HG02943 (cell line): Measurements from ENCODE around the gene PTH2.
"Not testable (repeated sequence)": the region's sequence is repeated elsewhere in the genome, so short reads cannot be mapped to it uniquely, and the experiment has no call there.

Experiments used
- ATAC-seq: cut with Tn5 transposase; IDR thresholded peaks from one replicate; pipeline ENCODE4 v1.9.1; 2021; ENCODE audit warnings: mild to moderate bottlenecking, low read depth, moderate library complexity; ENCODE audit not compliant: unreplicated experiment

PTH2 gene, protein sequence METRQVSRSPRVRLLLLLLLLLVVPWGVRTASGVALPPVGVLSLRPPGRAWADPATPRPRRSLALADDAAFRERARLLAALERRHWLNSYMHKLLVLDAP

DNA sequence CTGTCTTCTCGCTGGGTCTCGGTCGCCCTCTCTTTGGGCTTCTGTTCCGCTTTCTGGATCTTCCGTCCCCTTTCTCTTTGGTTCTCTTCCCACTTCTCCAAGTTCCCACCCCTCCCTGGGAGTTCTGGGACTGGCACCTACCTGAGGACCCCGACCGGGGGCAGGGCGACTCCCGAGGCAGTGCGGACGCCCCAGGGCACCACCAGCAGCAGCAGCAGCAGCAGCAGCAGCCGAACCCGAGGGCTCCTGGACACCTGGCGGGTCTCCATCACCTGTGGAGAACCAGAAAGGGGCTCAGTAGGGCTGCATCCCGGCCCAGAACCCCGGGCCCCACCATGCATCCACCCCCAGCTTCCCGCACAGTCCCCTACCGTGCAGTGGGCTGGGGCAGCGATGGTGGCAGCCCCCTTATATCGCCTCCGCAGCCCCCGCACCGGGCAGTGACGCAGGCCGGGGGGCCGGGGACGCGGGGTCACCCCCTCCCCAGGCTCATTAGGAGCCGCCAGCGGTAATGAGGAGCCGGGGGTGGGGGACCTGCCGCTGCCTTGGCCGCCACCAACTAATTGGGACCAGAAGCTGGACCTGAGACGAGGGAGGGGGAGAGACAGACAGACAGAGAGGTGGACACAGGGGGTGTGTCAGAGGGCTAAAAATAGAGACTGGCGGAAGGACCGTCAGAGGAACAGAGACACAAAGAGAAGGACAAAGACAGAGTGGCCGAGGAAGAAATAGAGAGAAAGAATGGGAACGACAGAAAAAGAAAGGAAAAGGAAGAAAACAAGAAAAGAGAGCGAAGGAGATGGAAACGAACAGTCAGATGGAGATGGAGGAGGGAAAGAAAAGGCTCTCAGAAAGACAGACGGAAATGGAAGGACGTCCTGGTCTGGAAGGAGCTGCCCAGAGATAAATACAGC, at the start of gene PTH2:
Gene PTH2, minus strand, starts transcription at position 371 of the 914 bp plus-strand sequence. Its CDS starts 102 bp downstream, at position 269.
- no peak for ATAC-seq

DNA sequence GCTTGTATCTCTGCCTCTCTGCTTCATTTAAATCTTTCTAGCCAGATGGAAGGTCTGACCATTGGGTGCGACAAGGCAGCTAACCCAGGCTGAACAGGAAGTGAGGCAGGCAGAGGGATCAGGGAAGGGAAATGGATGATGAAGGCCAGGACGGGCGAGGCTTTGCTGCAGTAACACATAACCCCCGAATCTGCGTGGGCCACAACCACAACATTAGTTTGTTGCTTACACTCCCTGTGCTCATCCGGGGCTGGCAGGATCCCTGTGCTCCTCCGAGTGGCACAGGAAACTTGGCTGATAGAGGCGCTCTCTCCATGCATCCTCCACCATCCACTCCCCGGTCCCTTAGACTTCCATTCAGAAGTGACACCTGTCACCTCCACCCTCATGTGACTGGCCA, 49.7 kb upstream of the PTH2 start:
- ATAC-seq, result no peak

DNA sequence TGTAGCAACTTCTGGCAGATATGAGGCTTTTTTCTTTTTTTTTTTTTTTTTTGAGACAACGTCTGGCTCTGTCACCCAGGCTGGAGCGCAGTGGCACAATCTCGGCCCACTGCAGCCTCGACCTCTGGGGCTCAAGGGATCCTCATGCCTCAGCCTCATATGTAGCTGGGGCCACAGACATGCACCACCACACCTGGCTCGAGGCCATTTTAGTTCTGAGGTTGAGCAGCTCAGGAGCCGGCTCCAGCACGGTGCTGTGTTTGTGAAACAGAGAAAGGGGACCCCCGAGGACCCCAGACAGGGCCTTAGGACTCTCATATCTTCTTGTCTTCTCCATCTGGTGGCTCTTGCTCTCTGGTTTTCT, 47.4 kb upstream of the PTH2 start:
- no peak for ATAC-seq

DNA sequence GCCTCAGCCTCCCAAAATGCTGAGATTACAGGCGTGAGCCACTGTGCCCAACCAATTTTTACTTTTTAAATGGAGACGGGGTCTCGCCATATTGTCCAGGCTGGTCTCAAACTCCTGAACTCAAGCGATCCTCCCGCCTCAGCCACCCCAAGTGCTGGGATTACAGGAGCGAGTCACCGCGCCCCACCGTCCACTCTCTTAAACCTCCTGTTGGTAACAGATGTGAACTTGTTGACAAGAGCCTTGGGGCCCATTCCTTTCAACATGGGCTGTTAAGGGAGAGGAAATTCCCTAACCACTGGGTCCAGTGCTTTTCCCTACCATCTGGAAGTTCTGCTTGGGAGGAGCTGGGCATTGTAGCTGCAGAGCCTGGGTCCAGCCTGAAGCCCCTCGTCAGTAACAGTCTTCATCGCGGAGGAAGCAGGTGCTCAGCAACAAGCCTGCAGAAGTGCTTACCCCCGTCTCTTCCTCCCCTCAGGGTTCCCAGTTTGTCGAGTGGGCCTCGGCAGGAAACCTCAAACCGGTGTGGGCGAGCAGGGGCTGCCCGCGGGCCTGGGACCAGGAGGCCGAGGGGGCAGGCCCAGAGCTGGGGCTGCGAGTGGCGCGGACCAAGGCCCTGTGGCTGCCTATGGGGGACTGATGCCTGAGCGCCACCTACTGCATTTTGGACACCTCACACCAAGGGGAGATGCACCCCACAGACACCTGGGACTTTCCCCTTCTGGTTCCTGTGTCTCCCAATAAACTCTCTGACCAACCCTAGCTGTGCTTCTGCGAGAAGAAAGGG, 46.8 kb upstream of the PTH2 start:
- no peak for ATAC-seq

DNA sequence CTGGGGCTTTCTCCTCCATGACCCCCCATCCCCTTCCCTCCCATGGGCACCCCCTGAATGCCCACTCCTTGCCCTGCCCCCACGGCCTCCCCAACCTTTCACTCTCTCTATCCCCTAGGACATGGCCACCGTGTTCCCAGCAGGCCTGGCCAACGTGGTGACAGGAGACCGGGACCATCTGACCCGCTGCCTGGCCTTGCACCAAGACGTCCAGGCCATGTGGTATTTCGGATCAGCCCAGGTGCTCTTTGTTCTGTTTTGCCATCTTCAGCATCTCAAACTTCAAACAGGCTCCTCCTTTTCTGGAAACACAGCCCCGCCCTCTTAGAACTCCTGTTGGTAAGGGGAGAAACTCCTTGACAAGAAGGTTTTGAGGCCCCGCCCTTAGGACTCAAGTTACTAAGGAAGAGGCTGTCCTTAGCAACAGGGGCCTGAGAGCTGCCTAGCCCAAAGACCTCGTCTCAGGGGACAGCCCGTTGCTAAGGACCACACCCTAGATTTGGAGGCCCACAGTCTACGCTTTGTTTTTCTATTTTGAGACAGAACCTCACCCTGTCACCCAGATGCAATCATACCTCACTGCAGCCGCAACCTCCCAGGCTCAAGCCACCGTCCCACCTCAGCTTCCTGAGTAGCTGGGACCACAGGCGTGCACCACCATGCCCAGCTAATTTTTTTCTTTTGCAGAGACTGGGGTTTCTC, 45.7 kb upstream of the PTH2 start:
- ATAC-seq, result peak; percentile 63

DNA sequence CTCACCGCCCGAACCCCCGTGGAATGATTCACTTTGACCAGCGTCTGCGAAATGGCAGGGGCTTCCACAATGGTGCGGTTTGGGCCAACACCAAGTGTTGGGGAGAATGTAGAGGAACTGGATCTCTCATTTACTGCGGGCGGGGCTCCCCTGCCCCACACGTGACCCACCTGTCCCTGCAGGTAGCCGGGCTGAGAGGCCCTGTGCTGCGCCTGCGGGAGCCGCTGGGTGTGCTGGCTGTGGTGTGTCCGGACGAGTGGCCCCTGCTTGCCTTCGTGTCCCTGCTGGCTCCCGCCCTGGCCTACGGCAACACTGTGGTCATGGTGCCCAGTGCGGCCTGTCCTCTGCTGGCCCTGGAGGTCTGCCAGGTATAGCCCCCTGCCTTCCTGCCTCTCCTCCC, 45.0 kb upstream of the PTH2 start:
- no peak for ATAC-seq

DNA sequence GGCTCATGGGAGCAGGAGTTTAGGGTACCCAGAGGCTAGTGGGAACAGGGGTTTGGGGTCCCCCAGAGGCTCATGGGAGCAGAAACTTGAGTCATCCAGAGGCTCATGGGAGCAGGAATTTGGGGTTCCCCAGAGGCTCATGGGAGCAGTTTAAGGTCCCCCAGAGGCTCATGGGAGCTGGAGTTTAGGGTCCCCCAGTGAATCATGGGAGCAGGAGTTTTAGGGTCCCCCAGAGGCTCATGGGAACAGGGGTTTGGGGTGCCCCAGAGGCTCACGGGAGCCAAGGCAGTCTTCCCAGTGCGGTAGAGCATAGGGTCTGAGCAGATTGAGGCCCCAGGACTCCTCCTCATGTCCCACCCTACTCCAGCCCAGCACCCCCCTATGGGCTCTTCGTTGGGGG, 42.1 kb upstream of the PTH2 start:
- ATAC-seq, result no peak

DNA sequence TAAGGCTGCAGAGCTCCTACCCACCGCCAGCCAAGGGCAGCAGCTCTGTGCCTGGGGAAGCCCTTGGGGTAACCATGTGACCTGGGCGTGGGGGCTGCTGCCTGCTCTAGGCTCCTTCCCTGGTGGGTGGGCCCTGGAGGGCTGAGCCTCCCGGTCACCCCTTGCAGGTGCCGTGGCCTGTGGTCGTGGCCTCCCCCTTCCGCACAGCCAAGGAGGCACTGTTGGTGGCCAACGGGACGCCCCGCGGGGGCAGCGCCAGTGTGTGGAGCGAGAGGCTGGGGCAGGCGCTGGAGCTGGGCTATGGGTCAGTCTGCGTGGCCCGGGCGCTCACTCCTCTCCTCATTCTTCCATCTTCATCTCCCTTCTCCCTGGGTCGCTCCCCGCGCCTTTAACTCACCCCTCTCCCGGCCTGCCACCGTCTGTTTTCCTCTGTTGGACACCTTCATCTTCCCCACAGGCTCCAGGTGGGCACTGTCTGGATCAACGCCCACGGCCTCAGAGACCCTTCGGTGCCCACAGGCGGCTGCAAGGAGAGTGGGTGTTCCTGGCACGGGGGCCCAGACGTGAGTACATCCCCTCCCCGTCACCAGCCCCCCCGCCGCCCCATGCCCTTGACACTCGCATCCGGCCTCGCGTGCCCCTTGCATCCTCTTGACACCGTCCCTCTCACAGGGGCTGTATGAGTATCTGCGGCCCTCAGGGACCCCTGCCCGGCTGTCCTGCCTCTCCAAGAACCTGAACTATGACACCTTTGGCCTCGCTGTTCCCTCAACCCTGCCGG, 40.9 kb upstream of the PTH2 start:
- no peak for ATAC-seq

DNA sequence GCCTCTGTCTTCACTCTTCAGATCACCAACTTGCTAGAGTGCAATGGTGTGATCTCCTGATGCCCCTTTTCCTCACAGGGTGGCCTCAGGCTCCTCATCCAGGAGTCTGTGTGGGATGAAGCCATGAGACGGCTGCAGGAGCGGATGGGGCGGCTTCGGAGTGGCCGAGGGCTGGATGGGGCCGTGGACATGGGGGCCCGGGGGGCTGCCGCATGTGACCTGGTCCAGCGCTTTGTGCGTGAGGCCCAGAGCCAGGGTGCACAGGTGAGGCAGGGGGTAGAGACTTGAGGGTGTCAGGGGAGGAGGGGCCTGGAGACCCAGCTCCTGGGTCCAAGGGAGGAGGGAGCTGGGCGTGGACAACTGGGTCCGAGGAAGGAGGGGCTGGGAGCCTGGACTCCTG, 39.3 kb upstream of the PTH2 start:
- ATAC-seq, result no peak

DNA sequence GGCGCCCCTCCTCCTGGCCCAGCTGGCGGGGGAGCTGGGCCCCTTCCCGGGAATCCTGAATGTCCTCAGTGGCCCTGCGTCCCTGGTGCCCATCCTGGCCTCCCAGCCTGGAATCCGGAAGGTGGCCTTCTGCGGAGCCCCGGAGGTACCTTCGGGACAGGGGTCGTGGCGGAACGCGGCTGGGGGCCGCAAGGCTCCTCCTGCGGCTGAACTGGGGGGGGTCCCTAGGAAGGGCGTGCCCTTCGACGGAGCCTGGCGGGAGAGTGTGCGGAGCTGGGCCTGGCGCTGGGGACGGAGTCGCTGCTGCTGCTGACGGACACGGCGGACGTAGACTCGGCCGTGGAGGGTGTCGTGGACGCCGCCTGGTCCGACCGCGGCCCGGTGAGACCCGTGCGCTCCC, 38.4 kb upstream of the PTH2 start:
- ATAC-seq, result no peak

DNA sequence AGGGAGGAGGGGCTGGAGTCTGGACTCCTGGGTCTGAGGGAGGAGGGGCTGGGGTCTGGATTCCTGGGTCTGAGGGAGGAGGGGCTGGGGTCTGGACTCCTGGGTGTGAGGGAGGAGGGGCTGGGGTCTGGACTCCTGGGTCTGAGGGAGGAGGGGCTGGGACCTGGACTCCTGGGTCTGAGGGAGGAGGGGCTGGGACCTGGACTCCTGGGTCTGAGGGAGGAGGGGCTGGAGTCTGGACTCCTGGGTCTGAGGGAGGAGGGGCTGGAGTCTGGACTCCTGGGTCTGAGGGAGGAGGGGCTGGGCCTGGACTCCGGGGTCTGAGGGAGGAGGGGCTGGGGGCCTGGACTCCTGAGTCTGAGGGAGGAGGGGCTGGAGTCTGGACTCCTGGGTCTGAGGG, 37.9 kb upstream of the PTH2 start:
- not testable (repeated sequence) for ATAC-seq

DNA sequence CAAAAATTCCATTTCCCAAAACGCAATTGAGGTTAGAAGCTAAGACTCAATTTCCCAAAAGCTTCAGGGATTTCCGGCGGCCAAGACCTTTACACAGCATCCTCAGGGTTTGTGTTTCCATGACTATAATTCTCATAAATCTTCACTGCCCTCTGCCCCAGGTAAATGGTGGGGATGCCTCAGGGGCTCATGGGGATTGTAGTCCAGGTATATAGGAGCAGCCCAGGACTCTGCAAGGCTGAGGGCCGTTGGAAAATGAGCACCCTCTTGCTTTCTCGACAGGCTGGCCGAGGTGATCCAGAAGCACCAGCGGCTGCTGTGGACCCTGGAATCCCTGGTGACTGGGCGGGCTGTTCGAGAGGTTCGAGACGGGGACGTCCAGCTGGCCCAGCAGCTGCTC, 36.1 kb upstream of the PTH2 start:
- ATAC-seq, result no peak

DNA sequence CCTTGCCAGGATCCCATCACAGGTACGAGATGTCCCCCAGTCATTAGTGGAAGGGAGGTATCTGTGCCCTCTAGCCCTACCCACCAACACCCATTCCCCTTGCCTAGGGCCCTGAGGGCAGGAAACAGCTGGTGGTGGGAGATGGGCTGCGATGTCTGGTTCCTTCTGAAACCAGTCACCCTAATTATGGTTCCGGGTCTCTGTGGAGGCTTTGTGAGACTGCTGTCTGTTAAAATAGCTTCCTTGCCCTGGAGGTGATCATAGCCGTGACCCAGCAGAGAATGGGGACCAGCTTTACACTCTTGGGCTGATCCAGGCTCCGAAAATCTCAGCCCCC, 35.3 kb upstream of the PTH2 start:
- ATAC-seq, result no peak

DNA sequence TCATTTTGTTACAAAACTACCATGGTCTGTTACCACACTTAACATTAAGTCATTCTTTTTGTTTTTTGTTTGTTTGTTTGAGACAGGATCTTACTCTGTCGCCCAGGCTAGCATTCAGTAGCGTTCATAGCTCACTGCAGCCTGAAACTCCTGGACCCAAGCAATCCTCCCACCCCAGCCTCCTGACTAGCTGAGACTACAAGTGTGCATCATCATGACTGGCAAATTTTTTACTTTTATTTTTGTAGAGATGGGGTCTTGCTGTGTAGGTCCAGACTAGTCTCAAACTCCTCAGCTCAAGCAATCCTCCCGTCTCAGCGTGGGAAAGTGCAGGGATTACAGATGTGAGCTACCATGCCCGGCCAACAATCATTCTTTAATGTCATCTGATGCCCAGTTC, 33.1 kb upstream of the PTH2 start:
- ATAC-seq, result no peak

DNA sequence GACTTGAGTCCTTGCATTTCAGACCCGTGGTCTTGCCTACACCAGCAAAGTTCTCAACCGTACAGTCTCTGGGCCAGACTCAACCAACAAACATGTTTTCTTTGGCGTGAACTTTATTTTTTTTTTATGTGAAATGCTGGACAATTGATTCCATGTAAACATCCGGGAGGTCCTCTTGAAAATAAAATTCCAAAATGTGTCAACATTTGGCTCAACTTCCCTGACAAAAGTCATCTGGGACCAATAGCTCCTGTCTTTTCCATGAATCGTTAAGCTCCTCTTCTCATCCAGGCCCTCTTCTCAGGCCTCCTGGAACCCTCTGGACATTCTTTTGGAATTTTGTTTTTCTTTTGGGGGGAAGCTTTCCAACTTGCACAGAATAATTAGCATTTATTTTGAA, 32.5 kb upstream of the PTH2 start:
- ATAC-seq, result no peak

DNA sequence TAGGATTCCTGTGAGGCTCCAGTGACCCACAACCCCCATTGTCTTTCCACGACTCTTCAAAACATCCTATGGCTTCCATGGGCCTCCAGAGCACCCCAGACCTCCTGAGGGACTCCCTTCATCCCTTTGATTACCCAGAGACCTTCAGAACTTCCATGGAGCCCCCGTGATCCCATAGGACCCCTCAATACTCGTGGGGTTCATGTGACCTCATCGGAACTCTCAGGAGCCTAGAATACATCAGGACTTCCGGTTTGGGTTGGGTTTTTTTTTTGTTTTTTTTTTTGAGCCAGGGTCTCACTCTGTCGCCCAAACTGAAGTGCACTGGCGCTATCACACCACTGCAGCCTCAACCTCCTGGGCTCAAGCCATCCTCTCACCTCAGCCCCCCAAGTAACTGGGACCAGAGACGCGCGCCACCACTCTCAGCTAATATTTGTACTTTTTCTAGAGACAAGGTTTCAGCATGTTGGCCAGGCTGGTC, 30.6 kb upstream of the PTH2 start:
- ATAC-seq, result no peak

DNA sequence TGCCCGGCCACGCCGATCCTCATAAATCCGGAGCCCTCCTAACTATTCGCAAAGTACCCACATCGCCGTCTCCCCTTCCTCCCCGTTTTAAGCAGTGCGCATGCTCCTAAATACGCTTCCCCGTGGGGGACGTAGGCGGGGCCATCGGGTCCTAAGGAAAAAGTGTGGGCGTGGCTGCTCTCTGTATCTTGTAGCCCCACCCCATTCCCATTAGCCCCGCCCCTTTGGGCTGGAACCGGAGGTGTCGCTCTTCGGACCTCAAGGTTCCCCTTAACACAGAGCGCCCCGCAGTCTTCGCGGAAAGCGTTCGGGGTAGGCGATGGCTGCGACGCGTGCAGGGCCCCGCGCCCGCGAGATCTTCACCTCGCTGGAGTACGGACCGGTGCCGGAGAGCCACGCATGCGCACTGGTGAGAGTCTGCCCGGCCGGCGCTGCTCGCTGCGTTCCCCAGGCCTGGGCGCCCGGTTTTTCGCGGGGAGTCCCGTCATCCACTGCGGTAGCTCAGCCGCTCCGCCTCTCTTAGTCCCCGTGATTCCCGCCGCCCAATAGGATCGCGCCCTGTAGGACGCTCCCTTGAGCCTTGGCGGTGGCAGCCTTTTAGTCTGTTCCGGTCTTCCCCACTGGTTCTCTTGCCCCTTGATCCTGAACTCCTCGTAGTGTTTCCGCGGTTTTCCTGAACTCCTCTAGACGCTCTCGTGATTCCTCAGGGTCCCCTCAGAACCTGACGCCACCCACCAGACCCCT, 29.9 kb upstream of the PTH2 start, which contains the start of gene ALDH16A1:
Gene ALDH16A1, plus strand, starts transcription at position 213 of the 744 bp plus-strand sequence. Its CDS starts 107 bp downstream, at position 320.
- ATAC-seq, result peak; percentile 72

DNA sequence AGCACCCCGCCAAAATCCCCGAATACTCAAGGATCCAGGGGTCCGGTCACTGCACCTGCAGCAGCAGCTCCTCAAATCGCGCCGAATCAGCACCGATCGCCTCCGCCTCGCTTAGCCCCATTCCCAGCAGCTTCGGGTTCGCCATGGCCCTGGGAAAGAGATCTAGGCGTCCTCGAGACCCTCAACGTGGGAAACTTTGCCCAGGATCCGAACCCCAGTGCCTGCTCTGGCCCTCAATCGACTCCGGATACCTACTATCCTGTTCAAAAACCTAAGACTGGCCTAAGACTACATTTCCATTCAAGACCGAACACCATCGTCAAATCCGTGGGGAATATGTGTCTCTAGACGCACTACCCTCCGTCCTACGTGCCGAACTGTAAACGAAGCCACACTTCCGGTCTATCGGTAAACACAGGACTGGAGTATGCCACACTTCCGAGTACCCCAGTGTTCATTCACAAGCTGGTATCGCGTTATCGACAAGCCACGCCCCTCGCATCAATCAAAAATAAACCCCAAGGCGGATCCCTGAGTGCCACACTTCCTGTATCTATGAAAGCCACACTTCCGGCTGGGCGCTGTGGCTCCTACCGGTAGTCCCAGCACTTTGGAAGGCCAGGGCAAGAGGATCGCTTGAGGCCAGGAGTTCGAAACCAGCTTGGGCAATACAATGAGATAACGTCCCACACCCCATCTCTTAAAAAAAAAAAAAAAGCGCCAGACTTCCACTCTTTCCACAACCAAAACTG, 28.4 kb upstream of the PTH2 start, which contains the start of gene PIH1D1:
Gene PIH1D1, minus strand, starts transcription at position 385 of the 752 bp plus-strand sequence. Its CDS starts 240 bp downstream, at position 145.
- peak; percentile 59 for ATAC-seq
